ENCODE data around the gene ARID1A.
"Not testable (repeated sequence)": the region's sequence is repeated elsewhere in the genome, so short reads cannot be mapped to it uniquely, and the experiment has no call there.

Gene ARID1A

GRCh38 chr1:26789931-26790330 lies 94.1 kb downstream of the ARID1A start:
- DNase-seq, result peak; percentile 15

DNA sequence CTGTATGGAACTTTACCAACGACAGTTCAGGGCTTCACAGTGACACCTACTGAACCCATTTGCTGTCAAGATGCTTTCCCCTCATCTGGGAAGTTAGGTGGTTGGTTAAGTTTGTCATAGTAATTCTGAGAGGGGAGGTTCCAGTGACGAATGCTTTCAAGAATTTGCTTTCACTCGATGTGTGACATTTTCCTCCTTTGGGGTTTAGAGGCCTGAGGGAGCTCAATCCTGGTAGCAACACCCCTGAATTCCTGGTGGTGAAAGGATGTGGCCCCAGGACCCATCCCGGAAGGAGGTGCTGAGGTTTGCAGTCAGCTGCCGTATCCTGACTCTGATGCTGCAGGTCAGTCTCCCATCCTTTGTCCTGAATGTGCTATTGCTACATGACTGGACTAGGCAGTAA lies 94.7 kb downstream of the ARID1A start:
- DNase-seq, result no peak

DNA sequence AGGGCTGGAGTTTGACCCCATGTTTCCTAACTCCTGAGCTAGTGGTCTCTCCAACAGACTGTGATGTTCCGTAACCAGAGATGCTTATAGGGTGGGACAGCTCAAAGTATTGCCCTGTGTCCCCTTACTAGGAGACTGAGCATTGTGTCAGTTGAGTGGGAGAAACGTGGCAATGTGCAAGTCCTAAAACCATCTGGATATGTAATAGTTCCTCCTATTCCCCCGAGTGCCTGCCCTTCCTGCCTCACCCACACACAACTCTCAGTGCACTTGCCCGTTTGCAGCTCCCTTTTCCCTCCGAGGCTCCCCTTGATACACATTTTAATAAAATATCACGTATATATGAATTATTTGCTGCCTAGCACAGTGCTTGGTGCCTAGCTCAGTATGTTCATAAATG lies 95.3 kb downstream of the ARID1A start:
- no peak for DNase-seq

DNA sequence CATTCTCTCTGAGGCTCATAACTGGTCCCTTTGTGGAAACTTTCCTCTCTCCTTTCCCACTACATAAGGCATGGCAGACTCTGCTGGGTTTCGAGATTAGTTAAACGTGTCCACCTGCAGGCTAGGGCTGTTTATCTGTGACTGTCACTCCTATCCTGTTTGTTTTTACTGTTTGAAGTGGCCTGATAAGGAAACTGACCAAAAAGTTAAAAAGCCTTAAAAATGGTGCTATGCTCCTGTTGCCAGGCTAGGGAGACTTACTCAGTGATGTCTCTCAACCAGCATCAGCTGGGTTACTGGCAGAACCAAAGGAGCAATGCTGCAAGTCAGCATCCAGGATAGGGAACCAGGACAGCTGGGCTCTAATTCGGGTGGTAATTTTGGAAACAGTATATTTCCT lies 95.8 kb downstream of the ARID1A start:
- DNase-seq, result no peak

DNA sequence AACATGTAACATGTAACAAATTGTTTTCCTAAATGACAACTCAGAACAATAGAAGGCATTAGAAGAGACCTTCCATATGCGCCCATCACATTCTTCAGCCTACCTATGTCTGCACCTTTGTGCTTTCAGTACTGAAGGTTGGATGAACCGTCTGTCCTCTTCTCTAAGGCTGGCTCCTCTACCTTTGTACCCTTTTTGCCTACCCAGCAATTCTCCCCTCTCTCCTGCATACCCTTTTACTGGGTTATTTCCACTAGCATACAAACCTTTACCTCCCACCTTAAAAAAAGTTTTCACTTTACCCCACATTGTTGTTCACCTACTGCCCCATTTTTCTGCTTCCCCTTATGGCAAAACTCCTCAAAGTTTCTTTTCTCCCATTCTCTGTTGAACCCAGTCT lies 97.1 kb downstream of the ARID1A start:
- DNase-seq, result no peak

DNA sequence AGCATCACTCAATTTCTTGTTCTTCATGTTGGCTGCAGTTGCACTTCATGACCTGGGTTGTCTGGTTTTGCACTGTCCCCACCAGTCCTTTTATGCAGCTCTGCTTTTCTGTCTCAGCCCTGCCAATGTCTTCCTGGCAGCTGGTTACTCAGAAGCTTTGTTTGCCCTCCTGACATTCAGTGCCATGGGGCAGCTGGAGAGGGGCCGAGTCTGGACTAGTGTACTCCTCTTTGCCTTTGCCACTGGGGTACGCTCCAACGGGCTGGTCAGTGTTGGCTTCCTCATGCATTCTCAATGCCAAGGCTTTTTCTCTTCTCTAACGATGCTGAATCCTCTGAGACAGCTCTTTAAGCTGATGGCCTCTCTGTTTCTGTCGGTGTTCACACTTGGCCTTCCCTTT lies 98.6 kb downstream of the ARID1A start:
- DNase-seq, result no peak

- no peak for DNase-seq
These were observed 101.8 kb downstream of the ARID1A start for GRCh38 chr1:26797627-26798026.

DNA sequence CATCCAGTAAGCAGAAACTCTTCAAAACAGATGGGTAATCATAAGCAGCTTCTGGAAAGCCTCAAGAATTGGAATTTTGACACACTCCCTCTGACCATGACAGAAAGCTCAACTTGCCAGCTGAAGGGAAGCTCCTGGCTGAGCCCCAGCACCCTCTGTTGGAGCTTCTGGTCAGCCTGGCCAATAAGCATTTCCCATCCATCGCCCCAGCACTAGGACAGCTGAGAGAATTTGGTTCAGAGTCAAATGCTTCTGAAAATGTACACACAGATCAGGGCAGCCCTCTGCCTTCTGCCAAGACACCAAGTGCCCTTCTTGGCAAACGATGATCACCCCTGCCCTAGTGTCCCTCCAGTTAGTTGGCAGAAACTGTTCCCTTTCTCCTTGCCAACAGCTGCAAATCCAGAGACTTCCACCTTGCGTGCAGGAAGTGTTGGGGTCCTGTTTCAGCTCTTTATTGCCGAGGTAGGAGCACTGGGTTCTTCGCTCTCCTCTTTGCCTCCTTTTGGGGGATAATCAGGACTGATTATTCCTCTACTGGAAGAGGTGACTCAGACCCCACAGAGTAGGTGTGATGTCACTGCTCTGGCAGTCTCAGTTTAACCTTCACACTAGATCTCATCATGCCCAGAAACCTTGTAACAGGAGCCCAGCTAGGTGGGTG lies 103.8 kb downstream of the ARID1A start:
- no peak for DNase-seq

- DNase-seq, result not testable (repeated sequence)
These were observed 108.1 kb downstream of the ARID1A start for GRCh38 chr1:26803932-26804331.

DNA sequence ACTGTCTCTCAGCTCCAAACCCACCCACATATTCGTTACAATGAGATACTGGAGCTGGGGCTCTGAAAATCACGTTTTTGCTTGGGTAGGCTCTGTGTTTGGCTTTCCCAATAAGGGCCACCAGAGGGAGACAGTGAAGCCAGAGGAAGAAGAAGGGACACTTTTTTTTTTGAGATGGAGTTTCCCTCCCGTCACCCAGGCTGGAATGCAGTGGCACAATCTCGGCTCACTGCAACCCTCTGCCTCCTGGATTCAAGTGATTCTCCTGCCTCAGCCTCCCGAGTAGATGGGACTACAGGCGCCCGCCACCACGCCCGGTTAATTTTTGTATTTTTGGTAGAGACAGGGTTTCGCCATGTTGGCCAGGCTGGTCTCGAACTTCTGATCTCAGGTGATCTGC lies 114.3 kb downstream of the ARID1A start:
- peak; percentile 54 for DNase-seq

DNA sequence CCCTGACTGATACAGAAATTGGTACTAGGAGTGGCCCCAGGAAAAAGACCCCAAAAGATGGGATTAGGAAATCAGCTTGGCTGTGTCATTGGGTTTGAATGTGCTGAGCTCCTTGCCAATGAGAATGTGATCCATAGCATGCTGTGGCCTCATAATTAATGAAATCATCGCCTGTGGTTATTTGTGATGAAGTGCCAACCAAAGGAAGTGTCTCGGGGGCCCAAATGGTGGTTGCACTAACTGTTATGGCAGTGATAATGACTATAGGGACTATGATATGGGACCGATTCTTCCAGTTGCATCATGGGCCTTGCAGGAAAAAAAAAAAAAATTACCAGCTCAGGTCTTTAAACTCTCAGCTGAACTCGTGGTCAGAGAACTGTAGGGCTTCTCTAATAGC lies 115.2 kb downstream of the ARID1A start:
- DNase-seq, result no peak

DNA sequence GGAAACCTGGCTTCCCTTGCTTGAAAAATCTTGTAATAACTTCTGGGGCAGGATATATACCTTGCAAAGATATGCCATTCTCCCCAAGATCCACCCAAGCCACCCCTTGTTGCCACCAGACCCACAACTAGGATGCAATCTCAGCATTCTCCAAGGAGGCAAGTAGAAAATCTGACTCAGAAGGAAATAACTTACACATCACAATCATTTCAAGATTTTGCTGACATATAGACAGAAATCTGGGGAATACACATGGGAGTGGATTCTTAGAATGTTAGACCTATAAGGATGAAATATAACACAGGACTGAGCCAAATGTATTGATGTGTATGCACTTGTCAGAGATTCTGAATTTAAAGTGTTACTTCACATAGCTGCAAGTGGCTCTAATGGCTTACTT lies 115.9 kb downstream of the ARID1A start:
- no peak for DNase-seq

DNA sequence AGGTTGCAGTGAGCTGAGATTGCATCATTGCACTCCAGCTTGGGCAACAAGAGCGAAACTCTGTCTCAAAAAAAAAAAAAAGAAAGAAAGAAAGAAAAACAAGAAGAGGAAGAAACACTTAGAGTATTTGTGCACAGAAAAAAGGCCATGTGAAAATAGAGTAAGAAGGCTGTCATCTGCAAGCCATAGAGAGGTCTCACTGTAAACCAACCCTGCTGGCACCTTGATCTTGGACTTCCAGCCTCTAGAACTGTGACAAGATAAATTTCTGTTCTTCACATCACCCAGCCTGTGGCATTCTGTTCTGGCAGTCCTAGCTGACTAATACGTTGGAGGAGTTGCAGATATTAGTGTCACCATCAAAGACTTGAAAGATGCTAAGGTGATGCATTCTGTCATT lies 118.6 kb downstream of the ARID1A start:
- no peak for DNase-seq

DNA sequence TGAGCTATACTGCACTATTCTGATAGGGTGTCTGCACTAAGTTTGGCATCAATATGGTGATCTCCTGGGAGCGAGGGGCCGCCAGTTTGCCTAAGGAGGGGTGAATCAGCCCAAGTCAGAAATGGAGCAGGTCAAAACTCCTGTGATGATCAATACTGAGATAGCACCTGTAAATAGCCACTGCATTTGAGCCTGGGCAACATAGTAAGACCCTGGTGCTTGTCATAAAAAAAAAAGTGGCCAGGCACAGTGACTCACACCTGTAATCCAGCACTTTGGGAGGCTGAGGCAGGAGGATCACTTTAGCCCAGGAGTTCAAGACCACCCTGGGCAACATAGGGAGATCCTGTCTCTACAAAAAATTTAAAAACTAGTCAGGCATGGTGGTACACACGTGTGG lies 119.1 kb downstream of the ARID1A start:
- no peak for DNase-seq

GRCh38 chr1:26820784-26821269 lies 125.0 kb downstream of the ARID1A start:
- no peak for DNase-seq

DNA sequence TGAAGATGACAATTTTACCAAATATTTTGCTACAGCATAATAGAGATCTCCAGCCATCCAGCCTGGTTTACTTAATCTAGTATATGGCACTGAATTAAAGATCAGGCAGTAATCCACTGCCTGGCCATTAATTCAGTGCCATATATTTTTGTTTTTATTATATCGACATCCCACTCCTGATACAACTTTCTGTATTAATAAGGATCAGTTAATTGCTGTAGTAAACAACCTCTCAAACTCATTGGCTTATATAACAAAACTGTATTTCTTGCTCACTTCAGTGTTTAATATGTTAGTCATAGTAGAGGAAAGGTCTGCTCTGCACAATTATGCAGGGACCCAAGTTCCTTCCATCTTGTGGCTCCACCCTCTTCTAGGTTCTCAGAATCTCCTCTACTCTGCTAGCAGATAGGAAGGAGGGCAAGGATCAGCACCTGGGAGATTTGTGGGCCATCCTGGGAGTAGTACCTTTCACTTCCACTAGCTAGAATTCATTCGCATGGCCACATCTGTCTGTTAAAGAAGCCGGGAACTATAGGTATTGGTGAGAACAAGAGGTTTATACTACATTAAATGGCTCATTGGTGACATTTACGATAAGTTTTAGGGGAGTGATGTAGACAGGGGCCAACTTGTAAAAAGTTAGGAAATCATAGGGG lies 127.1 kb downstream of the ARID1A start:
- DNase-seq, result no peak

- no peak for DNase-seq
These were observed 128.9 kb downstream of the ARID1A start for GRCh38 chr1:26824731-26825130.

DNA sequence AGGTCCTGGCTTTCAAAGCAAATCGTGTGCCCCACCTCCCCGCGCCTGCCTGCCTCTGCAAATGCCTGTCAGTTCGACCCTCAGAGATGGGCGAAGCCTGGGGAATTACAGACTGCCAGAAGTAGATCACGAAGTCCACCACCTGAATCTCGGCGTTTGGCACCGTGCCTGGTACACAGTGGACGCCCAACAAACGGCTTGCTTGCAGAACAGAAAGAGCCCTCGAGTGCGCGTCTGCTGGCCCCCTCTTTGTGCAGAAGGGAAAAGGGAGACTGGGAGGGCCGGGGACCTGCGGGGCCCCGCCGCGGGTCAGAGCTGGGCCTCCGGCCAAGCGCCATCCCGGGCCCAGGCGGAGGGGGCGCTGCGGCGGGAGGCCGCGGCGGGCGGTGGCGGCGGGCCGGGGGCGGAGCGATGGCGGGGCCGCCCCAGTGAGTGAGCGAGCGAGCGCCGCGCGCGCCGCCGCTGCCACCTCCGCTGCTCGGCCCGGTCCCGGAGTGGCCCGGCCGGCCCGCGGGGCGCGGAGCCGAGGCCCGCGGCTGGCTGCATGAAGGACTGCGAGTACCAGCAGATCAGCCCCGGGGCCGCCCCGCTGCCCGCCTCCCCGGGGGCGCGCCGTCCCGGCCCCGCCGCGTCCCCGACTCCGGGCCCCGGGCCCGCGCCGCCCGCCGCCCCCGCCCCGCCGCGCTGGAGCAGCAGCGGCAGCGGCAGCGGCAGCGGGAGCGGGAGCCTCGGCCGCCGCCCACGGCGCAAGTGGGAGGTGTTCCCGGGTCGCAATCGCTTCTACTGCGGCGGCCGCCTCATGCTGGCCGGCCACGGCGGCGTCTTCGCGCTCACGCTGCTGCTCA lies 130.7 kb downstream of the ARID1A start, which contains the start of gene ZDHHC18:
Gene ZDHHC18 (plus strand): TSS at position 428 of the 845 bp plus-strand sequence. CDS start 117 bp downstream, at position 545.
- DNase-seq, result peak; percentile 45

GRCh38 chr1:26827106-26827604 lies 131.3 kb downstream of the ARID1A start:
- DNase-seq, result no peak

DNA sequence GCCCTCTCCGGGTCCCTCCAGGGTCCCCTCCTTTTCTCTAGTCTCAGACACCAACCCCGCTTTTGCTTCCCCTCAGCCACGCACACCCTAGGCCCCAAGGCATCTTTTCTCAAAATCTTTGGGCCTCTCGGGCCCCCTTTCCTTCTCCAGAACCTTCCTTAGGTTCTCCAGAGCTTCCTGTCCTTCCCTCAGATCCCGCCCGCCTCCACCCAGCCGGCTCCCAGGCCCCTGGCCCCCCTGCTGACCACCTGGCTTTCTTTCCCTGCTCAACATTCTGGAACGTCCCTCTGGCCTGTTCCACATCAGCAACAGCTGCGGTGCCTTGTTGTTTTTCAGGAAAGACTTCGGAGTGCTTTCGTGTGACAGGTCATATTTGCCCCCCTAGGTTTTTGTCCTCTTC lies 131.8 kb downstream of the ARID1A start:
- DNase-seq, result no peak

DNA sequence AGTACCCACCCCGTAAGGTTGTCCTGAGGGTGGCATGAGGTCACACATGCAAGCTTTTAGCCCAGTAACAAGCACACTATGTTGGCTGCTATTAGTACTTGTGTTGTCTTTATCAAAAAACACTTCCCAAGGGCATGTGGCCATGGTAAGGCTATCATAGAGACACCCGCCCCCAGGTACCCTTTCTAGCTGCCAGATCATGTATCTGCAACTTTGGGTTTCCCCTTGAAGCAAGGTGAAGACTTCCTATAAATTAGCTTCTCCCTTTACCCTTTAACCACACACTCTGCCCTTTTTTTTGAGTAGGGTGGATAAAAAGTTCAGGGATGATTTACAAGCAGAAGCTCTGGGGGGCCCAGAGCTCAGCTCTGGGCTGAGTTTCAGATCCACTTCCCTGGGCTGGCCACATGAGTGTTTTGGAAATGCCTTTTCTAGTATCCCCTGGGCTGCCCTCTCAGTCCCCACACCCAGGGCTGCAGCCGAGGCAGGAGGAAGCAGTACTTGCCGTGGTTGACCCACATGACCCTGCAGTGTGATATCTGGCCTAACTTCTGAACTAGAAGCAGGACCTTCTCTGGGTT lies 132.7 kb downstream of the ARID1A start:
- no peak for DNase-seq

- no peak for DNase-seq
These were observed 133.5 kb downstream of the ARID1A start for GRCh38 chr1:26829184-26829911.

All from NCI-H146 (cell line).